A204.1 (cell line): ENCODE results near the gene C6orf89.
"Not testable (repeated sequence)": the region's sequence is repeated elsewhere in the genome, so short reads cannot be mapped to it uniquely, and the experiment has no call there.

ENCODE experiments used
- FAIRE-seq: peaks from 2 replicates; lab custom pipeline; 2012; peaks lifted over from hg19 to GRCh38; lab: Jason Lieb, UNC

Gene C6orf89

GRCh38 chr6:36888115-36888643 is 2.4 kb downstream of the C6orf89 start:
- no peak for FAIRE-seq

GRCh38 chr6:36888654-36889481 is 3.1 kb downstream of the C6orf89 start:
- FAIRE-seq = no peak

- FAIRE-seq = no peak
These were observed 4.4 kb downstream of the C6orf89 start for GRCh38 chr6:36890112-36890663.

GRCh38 chr6:36891153-36891552 is 5.4 kb downstream of the C6orf89 start:
- FAIRE-seq = not testable (repeated sequence)

- no peak for FAIRE-seq
These were observed 8.5 kb downstream of the C6orf89 start for GRCh38 chr6:36893976-36894932.

DNA sequence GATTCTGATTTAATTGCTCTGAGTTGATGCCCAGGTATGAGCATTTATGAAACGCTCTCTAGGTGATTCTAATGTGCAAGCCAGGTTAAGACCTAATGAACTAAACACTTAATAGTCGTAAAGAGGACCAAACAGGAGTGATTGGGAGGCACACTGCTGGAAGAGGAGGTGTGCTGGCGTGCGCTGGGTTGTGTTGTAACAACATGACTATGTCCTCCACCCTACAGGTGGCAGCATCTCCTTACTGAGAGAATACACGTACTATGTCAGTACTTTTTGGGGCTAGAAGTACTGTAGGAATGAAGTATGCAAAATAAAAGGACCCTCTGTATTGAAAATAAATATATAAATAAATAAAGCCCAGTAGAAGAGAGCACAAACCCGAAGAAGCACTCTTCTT is 11.9 kb downstream of the C6orf89 start:
- FAIRE-seq = no peak

GRCh38 chr6:36904114-36904513 is 18.4 kb downstream of the C6orf89 start:
- FAIRE-seq = no peak

- FAIRE-seq = no peak
These were observed 19.2 kb downstream of the C6orf89 start for GRCh38 chr6:36904851-36905393.

GRCh38 chr6:36906539-36907325 is 21.0 kb downstream of the C6orf89 start:
- no peak for FAIRE-seq

DNA sequence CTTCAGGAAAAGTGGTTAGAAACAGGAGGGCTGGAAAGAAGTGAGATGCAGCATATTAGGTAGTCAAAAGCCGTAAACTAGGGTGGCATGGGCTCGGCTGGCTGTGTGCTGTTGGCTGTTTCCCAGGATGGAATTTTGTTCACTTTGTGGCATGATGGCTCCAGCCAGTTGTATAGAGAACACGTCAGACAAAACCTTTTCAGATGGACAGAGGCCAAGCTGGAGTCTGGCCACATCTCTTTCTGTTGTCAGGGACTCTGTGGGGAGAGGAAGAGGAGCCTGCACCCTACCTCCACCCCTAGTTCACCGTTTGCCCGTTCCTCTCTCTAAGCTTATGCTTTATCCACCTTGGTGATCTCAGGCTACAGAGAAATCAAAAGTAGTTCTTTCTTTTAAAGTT is 22.0 kb downstream of the C6orf89 start:
- FAIRE-seq = no peak

DNA sequence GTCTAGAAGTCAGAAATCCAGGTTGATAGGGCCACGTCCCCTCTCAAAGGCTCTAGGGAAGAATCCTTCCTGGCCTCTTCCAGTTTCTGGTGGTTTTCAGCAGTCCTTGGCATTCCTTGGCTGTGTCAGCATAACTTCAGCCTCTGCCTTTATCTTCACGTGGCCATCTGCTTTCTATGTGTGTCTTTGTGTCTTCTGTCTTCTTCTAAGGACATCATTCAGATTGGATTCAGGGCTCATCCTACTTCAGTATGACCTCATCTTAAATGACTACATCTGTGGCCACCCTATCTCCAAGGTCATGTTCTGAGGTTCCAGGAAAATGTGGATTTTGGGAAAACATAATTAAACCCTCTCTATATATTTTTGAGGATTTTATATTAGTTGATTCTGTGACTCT is 23.0 kb downstream of the C6orf89 start:
- FAIRE-seq = no peak

- no peak for FAIRE-seq
These were observed 26.3 kb downstream of the C6orf89 start for GRCh38 chr6:36912030-36912454.

DNA sequence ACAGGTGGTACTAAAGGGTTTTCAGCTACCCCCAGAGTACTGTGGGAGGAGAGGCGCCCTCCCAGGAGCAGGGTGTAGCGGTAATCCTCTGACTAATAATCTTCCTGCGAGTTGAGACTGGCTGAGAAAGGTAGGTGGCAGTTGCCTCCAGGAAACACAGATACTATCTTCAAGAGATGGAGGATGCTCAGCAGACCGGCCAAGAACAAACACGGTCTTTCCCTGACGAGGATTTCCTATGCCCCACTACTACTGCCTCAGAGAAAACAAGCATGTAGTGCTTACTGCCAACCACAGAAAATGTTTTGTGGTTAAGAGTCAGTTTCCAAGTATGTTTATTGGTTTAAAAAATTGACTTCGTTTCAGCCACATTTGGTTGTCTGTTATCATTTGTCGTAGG is 26.8 kb downstream of the C6orf89 start:
- no peak for FAIRE-seq

- no peak for FAIRE-seq
These were observed 27.3 kb downstream of the C6orf89 start for GRCh38 chr6:36913082-36913481.

GRCh38 chr6:36914227-36914794 is 28.6 kb downstream of the C6orf89 start:
- FAIRE-seq = no peak

GRCh38 chr6:36915599-36915998 is 29.8 kb downstream of the C6orf89 start:
- no peak for FAIRE-seq

- no peak for FAIRE-seq
These were observed 30.4 kb downstream of the C6orf89 start for GRCh38 chr6:36916126-36916525.

- FAIRE-seq = no peak
These were observed 31.9 kb downstream of the C6orf89 start for GRCh38 chr6:36917541-36918193.

DNA sequence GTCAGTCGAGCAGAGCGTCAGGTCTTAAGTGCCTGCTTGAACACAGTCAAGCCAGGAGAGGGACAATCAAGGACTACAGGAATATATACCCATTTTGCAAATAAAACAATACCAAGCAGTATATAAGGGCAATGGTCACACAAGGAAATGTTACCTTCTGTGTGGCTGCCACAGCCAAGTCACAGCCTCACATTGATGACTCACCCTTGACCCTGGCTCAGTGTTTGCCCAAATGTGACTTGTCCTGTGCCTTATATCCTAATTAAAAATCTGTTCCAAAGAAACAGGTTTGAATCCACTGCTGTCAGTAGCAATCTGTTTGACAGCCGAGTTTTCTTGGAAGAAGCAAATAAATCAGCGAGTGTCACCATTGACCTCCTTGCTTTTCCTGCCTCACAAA is 34.3 kb downstream of the C6orf89 start:
- FAIRE-seq = no peak

DNA sequence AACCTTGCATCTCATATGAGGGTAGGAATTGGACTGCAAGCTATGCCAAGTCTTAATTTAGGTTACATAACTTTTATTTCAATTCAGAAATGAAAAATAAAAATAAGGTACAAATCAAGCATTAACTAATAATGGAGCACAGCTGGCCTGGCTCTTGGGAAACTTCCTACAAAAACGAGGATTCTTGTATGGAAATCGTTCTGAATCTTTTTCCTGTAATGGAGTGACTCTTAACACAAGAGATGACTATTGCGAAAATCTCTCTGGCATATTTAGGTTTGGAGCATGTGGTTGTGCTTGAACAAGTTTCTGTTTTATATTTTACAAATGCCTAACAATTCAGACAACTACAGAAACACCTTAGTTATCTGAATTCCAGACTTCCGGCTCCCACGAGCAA is 34.8 kb downstream of the C6orf89 start:
- FAIRE-seq = no peak

DNA sequence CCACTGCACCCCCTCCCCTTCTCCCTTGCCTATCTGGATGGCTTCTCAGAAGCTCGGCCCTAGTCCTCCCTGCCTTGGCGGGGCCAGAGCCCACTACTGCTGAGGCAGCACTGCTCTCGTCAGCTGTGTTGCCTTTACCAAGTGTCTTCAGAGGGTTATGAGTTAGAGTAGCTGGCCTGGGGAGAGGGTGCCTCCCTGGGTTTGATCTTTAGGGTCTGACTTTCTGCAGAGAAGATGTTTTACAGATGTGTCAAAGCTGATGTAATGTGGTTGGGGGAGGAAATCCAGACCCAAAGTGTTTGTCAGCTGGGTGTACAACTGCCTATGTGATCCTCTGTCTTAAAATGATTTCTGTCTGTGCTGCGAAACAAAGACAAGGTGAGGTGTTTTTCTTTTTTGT is 38.4 kb downstream of the C6orf89 start:
- no peak for FAIRE-seq
